UCSD-AML1 (cell line): ENCODE data around the gene PTH2R.

Experiments
- DNase-seq: peaks from one replicate; lab custom pipeline; 2025; ENCODE audit not compliant: unreplicated experiment; lab: John Stamatoyannopoulos, UW

Gene PTH2R

GRCh38 chr2:208541989-208542464, 135.4 kb downstream of the PTH2R start:
- DNase-seq, result no peak

DNA sequence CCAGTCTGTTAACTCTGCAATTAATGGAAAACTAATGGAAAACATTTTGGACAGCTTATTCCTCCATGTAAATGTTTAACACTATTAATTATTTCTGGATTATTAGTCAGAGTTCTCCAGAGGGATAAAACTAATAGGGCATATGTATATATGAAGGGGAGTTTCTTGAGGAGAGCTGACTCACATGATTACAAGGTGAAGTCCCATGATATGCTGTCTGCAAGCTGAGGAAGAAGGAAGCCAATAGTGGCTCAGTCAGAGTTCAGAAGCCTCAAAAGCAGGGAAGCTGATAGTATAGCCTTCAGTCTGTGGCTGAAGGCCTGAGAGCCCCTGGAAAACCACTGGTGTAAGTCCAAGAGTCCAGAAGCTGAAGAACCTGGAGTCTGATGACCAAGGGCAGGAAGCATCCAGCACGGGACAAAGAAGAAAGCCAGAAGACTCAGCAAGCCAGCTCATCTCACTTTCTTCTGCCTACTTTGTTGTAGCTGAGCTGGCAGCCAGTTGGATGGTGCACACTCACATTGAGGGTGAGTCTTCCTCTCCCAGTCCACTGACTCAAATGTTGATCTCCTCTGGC, 136.0 kb downstream of the PTH2R start:
- no peak for DNase-seq
